GM08714 (cell line): ENCODE data around the gene SH3TC1.

Experiments used
- H3K4me3 ChIP-seq: fragments of 200-500 bp; sonication (Bioruptor generic); 2 replicates; pipeline ENCODE4 v1.5.1; 2014; ENCODE audit warnings: mild to moderate bottlenecking, low read length, inconsistent platforms
- ZNF274 ChIP-seq: IDR thresholded peaks from 2 replicates; pipeline ENCODE4 v1.6.1; 2012; ENCODE audit warnings: mild to moderate bottlenecking, low read depth, low read length

Gene SH3TC1

GRCh38 chr4:8170341-8170740 lies 28.7 kb upstream of the SH3TC1 start:
- no peak for TF ChIP-seq ZNF274

GRCh38 chr4:8171266-8171665 lies 27.8 kb upstream of the SH3TC1 start:
- no peak overlapping the region for H3K4me3 ChIP-seq
- no peak for TF ChIP-seq ZNF274

More at GRCh38 chr4:8170341-8170740, 28.7 kb upstream of the SH3TC1 start:
- no peak overlapping the region for H3K4me3 ChIP-seq

- no peak overlapping the region for H3K4me3 ChIP-seq
- no peak for TF ChIP-seq ZNF274
These were observed 26.8 kb upstream of the SH3TC1 start for GRCh38 chr4:8171984-8172924.

- no peak for TF ChIP-seq ZNF274
- no peak overlapping the region for H3K4me3 ChIP-seq
These were observed 25.4 kb upstream of the SH3TC1 start for GRCh38 chr4:8173492-8174242.

GRCh38 chr4:8174970-8175369 lies 24.1 kb upstream of the SH3TC1 start:
- no peak for TF ChIP-seq ZNF274
- H3K4me3 ChIP-seq = no peak overlapping the region

GRCh38 chr4:8175686-8176085 lies 23.4 kb upstream of the SH3TC1 start:
- TF ChIP-seq ZNF274 = no peak
- H3K4me3 ChIP-seq = no peak overlapping the region

- no peak overlapping the region for H3K4me3 ChIP-seq
- no peak for TF ChIP-seq ZNF274
These were observed 22.3 kb upstream of the SH3TC1 start for GRCh38 chr4:8176547-8177399.

GRCh38 chr4:8177552-8177951 lies 21.5 kb upstream of the SH3TC1 start:
- TF ChIP-seq ZNF274 = no peak
- no peak overlapping the region for H3K4me3 ChIP-seq

- TF ChIP-seq ZNF274 = no peak
These were observed 21.1 kb upstream of the SH3TC1 start for GRCh38 chr4:8177956-8178355.

GRCh38 chr4:8179074-8179473 lies 20.0 kb upstream of the SH3TC1 start:
- no peak for TF ChIP-seq ZNF274

More at GRCh38 chr4:8177956-8178355, 21.1 kb upstream of the SH3TC1 start:
- no peak overlapping the region for H3K4me3 ChIP-seq

GRCh38 chr4:8179771-8180170 lies 19.3 kb upstream of the SH3TC1 start:
- H3K4me3 ChIP-seq = no peak overlapping the region
- no peak for TF ChIP-seq ZNF274

More at GRCh38 chr4:8179074-8179473, 20.0 kb upstream of the SH3TC1 start:
- no peak overlapping the region for H3K4me3 ChIP-seq

- no peak for TF ChIP-seq ZNF274
- H3K4me3 ChIP-seq = no peak overlapping the region
These were observed 18.6 kb upstream of the SH3TC1 start for GRCh38 chr4:8180310-8181093.

GRCh38 chr4:8181119-8181518 lies 18.0 kb upstream of the SH3TC1 start:
- no peak for TF ChIP-seq ZNF274
- no peak overlapping the region for H3K4me3 ChIP-seq
